T-cell (primary cell): ENCODE data around the gene DNASE2. TPM values are rescaled to one million over a fixed set of nuclear protein-coding genes. Genes with fewer than 3 reads are reported as not detected.

ENCODE experiments used
- ATAC-seq, 4 experiments: fragments of 200-7000 bp in 3 of 4; fragments of 150-1000 bp in 1 of 4; cut with Tn5 transposase; replicated peaks in 1 of 4; 1 replicate in 3 of 4; 2 replicates in 1 of 4; pipeline ENCODE4 v1.10.0; 2021; ENCODE audit warnings: moderate library complexity in 3 of 4, mild to moderate bottlenecking in 2 of 4, moderate number of reproducible peaks in 1 of 4
- CTCF ChIA-PET, 2 donors: fragments of 300-600 bp; sonication (Branson Sonifier 250); formaldehyde crosslinking; loops; one replicate each; lab custom pipeline; 2022; ENCODE audit warnings: antibody characterized with exemption in 2 of 2; lab: Charles Lee
- POLR2A ChIA-PET, 2 donors: fragments of 300-600 bp; sonication (Branson Sonifier 250); formaldehyde crosslinking; loops; one replicate each; lab custom pipeline; 2022; ENCODE audit warnings: antibody characterized with exemption in 2 of 2; lab: Charles Lee
- DNase-seq, 35 experiments: peaks; one replicate each; pipeline versions ENCODE4 v3.0.0 to v3.0.0-alpha.2; 2013 to 2023
- H3K27ac ChIP-seq: one replicate; pipeline ENCODE4 v1.5.1; 2013; ENCODE audit warnings: low read length
- H3K27me3 ChIP-seq, 2 experiments: replicated peaks in 1 of 2; 1 replicate in 1 of 2; 2 replicates in 1 of 2; pipeline versions ENCODE4 v1.6.1 to v1.7.0; 2013; ENCODE audit warnings: low read length in 1 of 2, mixed read lengths in 1 of 2; ENCODE audit not compliant: control insufficient read depth in 2 of 2, insufficient read depth in 2 of 2; ENCODE audit errors: extremely low read depth in 1 of 2
- H3K36me3 ChIP-seq, 2 donors: 1 replicate in 1 of 2; 2 replicates in 1 of 2; pipeline versions ENCODE4 v1.6.1 to v1.7.0; 2013; ENCODE audit warnings: low read length in 1 of 2; ENCODE audit not compliant: control insufficient read depth in 2 of 2, insufficient read depth in 1 of 2; ENCODE audit errors: extremely low read depth in 1 of 2
- H3K4me1 ChIP-seq, 2 experiments: 1 replicate in 1 of 2; 2 replicates in 1 of 2; pipeline versions ENCODE4 v1.6.1 to v1.7.0; 2013; ENCODE audit warnings: low read length in 2 of 2, mixed read lengths in 1 of 2; ENCODE audit not compliant: insufficient read depth in 2 of 2, control insufficient read depth in 1 of 2; ENCODE audit errors: extremely low read depth in 1 of 2
- H3K4me3 ChIP-seq, 2 donors: 1 replicate in 1 of 2; 2 replicates in 1 of 2; pipeline versions ENCODE4 v1.5.1 to v1.7.0; 2013; ENCODE audit warnings: mild to moderate bottlenecking in 2 of 2, low read length in 1 of 2, moderate library complexity in 1 of 2; ENCODE audit not compliant: control insufficient read depth in 1 of 2; ENCODE audit errors: extremely low read depth in 1 of 2
- H3K9me3 ChIP-seq: 2 replicates; pipeline ENCODE4 v1.7.0; 2013
- H3K27ac Mint-ChIP-seq, 2 donors: one replicate each; pipeline ENCODE4 v1.8.0; 2020 to 2021; ENCODE audit warnings: mild to moderate bottlenecking in 2 of 2, mixed read lengths in 2 of 2
- H3K27me3 Mint-ChIP-seq, 2 donors: one replicate each; pipeline ENCODE4 v1.8.0; 2021 to 2022; ENCODE audit warnings: mixed read lengths in 2 of 2
- H3K36me3 Mint-ChIP-seq: one replicate; pipeline ENCODE4 v1.8.0; 2021; ENCODE audit warnings: mixed read lengths
- H3K4me1 Mint-ChIP-seq, 3 donors: one replicate each; pipeline ENCODE4 v1.8.0; 2020 to 2022; ENCODE audit warnings: mixed read lengths in 3 of 3, mild to moderate bottlenecking in 1 of 3
- H3K4me3 Mint-ChIP-seq, 3 donors: one replicate each; pipeline ENCODE4 v1.8.0; 2020 to 2022; ENCODE audit warnings: mild to moderate bottlenecking in 3 of 3, mixed read lengths in 3 of 3, moderate library complexity in 3 of 3
- H3K9me3 Mint-ChIP-seq, 3 donors: one replicate each; pipeline ENCODE4 v1.8.0; 2020 to 2022; ENCODE audit warnings: mixed read lengths in 3 of 3
- WGBS: methylation state at CpG from one replicate; pipeline ENCODE4 v1.1.5; 2013; ENCODE audit warnings: missing lambda C conversion rate; ENCODE audit not compliant: insufficient coverage; 5-methylcytosine and 5-hydroxymethylcytosine counted together
- total RNA-seq, 35 experiments: library from RNA in 6 of 35; stranded (reverse) in 6 of 35; fragments of 120-200 nt in 1 of 35; gene quantifications; one replicate each; pipeline versions ENCODE4 v1.2.1 to v1.2.4 and lab custom pipeline; 2013 to 2026

Gene DNASE2
- total RNA-seq, 5 donors from 2014 or later (not counting 1 experiment from before 2014, with no cell fraction given), result 13.4 to 32.1 (median 26.5) TPM

GRCh38 chr19:12834566-12834943 is 46.7 kb downstream of the DNASE2 start, which contains the start of gene RTBDN:
Gene RTBDN (minus strand): TSS chr19:12834579. CDS start chr19:12829979, 4,600 bp downstream.
- peaks cover 71 to 75% of the 10 kb centered on the region in 2 donors for H3K27me3 Mint-ChIP-seq
- peaks cover 32 to 93% of the 10 kb centered on the region in 2 experiments for H3K27me3 ChIP-seq
- peak within 1 kb of the TSS; percentile 49 to 64 (median 50) for H3K4me3 Mint-ChIP-seq
- peaks cover 7 to 46% of the 10 kb centered on the region in 2 experiments for H3K4me1 ChIP-seq
- DNase-seq (no peak), ATAC-seq (no peak)
- H3K36me3 ChIP-seq, result no peaks in the 10 kb centered on the region
- no peak within 1 kb of the TSS for H3K27ac ChIP-seq
- 20% methylated on average over 18 of the region's 20 CpGs for WGBS
- ChIA-PET POLR2A (no interaction called here), CTCF (interaction anchor here in 1 of 2 donors (0.5 kb wide), 1 partner anchor 67 kb away, joined by 3 read pairs; no protein-coding TSS in a partner anchor)
- H3K36me3 Mint-ChIP-seq, result no peaks in the 10 kb centered on the region
- H3K9me3 ChIP-seq, result no peaks in the 10 kb centered on the region
- H3K27ac Mint-ChIP-seq, result peak within 1 kb of the TSS in 1 of 2 donors; percentile 57
- peaks cover 0 to 11% (median 0%) of the 10 kb centered on the region in 3 donors for H3K9me3 Mint-ChIP-seq
- peaks cover 27 to 39% (median 34%) of the 10 kb centered on the region in 3 donors for H3K4me1 Mint-ChIP-seq
- H3K4me3 ChIP-seq, result peak within 1 kb of the TSS in 1 of 2 donors; percentile 38

GRCh38 chr19:12833738-12834565 is 47.3 kb downstream of the DNASE2 start:
- CTCF ChIA-PET, result interaction anchor here in 1 of 2 donors (0.5 kb wide), 1 partner anchor 67 kb away, joined by 3 read pairs; no protein-coding TSS in a partner anchor
- Mint-ChIP-seq H3K27ac (no peak overlapping the region), H3K27me3 (peaks cover 70 to 75% of the 10 kb centered on the region in 2 donors), H3K4me1 (peaks cover 22 to 33% (median 28%) of the 10 kb centered on the region in 3 donors), H3K9me3 (peaks cover 0 to 11% (median 0%) of the 10 kb centered on the region in 3 donors), H3K36me3 (no peaks in the 10 kb centered on the region), H3K4me3 (peak overlapping the region; percentile 49 to 64 (median 50))
- 3% methylated on average over 49 of the region's 87 CpGs for WGBS
- Histone ChIP-seq H3K4me1 (peaks cover 7 to 43% of the 10 kb centered on the region in 2 experiments), H3K4me3 (peak overlapping the region in 1 of 2 donors; percentile 23), H3K9me3 (no peaks in the 10 kb centered on the region), H3K27ac (no peak overlapping the region), H3K36me3 (no peaks in the 10 kb centered on the region), H3K27me3 (peaks cover 26 to 94% of the 10 kb centered on the region in 2 experiments)
- POLR2A ChIA-PET, result no interaction called here
- peak; percentile 22 to 35 (median 27) for ATAC-seq
- peak in 8 of 35 experiments; percentile 4 to 65 (median 28) for DNase-seq

DNA sequence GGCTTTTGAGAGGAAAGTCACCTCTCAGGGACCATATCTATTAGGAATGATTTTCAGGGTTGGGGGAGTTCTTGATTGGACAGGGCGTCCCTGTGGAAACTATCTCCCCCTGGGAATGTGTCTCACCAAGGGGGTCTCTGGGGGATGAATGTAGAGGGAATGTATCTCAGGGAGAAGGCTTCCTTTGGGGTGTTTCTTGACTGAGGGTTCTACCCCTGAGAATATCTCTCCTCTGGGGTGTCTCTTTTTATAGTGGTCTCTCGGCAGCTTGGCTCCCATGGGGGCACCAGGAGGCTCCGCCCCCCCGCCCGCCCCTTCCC is 47.9 kb downstream of the DNASE2 start:
- H3K27ac ChIP-seq, result no peak overlapping the region
- peaks cover 0 to 11% (median 0%) of the 10 kb centered on the region in 3 donors for H3K9me3 Mint-ChIP-seq
- DNase-seq, result no peak
- no peak overlapping the region for H3K4me3 ChIP-seq
- no peaks in the 10 kb centered on the region for H3K9me3 ChIP-seq
- no CpG with 5 or more reads among the region's 5 CpGs for WGBS
- peaks cover 20 to 31% (median 27%) of the 10 kb centered on the region in 3 donors for H3K4me1 Mint-ChIP-seq
- peak overlapping the region in 2 of 3 donors; percentile 37 to 64 for H3K4me3 Mint-ChIP-seq
- CTCF ChIA-PET, result no interaction called here
- H3K27me3 Mint-ChIP-seq, result peaks cover 69 to 80% of the 10 kb centered on the region in 2 donors
- H3K4me1 ChIP-seq, result peaks cover 4 to 40% of the 10 kb centered on the region in 2 experiments
- POLR2A ChIA-PET, result no interaction called here
- H3K27ac Mint-ChIP-seq, result peak overlapping the region in 1 of 2 donors; percentile 57
- no peaks in the 10 kb centered on the region for H3K36me3 ChIP-seq
- no peaks in the 10 kb centered on the region for H3K36me3 Mint-ChIP-seq
- H3K27me3 ChIP-seq, result peaks cover 26 to 94% of the 10 kb centered on the region in 2 experiments
- ATAC-seq, result no peak

DNA sequence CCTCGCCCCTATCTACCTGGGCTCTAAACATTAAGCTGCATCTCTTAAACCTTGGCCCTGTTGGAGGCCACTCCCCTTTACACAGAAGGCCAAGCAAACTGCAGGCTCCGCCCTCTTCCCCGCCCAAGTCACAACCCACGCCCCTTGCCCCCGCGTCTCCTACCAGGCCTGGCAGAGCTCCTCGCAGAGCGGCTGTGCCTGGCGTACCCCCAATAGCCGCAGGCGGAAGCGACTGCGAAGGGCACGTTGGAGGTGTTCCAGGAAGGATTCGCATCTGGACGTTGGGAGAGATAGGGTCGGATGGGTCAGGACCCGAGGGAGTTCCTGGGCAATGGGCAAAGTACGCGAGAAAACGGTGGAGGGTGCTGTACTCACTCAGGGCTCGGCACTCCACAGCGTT is 52.8 kb downstream of the DNASE2 start:
- H3K9me3 Mint-ChIP-seq, result peaks cover 0 to 11% (median 0%) of the 10 kb centered on the region in 3 donors
- H3K4me3 Mint-ChIP-seq, result no peak overlapping the region
- Histone ChIP-seq H3K4me1 (peaks cover 4 to 27% of the 10 kb centered on the region in 2 experiments), H3K9me3 (no peaks in the 10 kb centered on the region), H3K27me3 (peaks cover 13 to 98% of the 10 kb centered on the region in 2 experiments), H3K27ac (no peak overlapping the region), H3K4me3 (no peak overlapping the region), H3K36me3 (no peaks in the 10 kb centered on the region)
- ChIA-PET CTCF (no interaction called here), POLR2A (no interaction called here)
- ATAC-seq (no peak), DNase-seq (peak in 1 of 35 experiments; percentile 6)
- no peak overlapping the region for H3K27ac Mint-ChIP-seq
- no peaks in the 10 kb centered on the region for H3K36me3 Mint-ChIP-seq
- 14% methylated on average over 23 of the region's 23 CpGs for WGBS
- peaks cover 63 to 84% of the 10 kb centered on the region in 2 donors for H3K27me3 Mint-ChIP-seq
- peaks cover 17 to 23% (median 19%) of the 10 kb centered on the region in 3 donors for H3K4me1 Mint-ChIP-seq

DNA sequence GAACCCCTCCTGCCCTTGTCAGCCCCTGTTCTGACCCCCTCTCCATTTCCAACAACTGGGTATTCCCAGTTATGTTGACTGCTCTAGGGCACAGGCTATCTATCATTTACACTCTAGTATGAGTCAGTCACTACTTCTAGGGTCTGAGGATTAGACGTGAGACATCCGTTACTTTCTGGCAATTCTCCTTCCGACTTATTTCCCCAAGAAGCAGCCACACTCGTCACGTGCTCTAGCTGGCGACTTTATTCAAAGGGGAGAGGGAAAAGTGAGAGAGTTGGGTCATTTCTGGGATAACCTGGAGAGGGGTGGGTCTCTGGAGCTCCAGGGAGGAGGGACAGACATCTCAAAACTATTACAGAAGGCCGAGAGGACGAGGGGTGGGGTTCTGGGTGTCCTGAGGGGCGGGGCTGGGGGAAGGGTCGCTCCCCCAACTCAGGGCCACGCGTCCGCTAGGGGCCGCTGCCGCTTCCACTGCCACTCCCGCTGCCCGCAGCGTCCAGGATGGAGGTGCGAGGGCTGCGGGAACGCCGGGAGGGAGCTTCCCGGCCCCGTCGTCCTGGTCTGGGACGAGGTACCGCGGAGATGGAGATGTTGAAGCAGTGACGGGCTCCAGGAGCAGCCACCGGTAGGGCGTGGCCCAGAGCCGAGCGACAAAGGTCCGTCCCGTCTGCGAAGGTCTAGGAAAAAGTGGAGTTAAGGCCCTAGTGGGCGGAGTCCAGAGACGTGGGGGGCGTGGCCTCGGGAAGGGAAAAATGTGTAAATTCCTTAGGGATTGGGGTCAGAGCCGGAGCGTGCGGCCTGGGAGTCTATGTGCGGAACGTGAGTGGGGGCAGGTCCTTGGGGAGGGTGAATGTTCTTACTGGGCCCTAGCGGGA is 55.8 kb downstream of the DNASE2 start:
- Mint-ChIP-seq H3K9me3 (peaks cover 3 to 6% (median 4%) of the 10 kb centered on the region in 3 donors), H3K27me3 (peaks cover 39 to 63% of the 10 kb centered on the region in 2 donors), H3K36me3 (peaks cover 3% of the 10 kb centered on the region), H3K27ac (no peak overlapping the region), H3K4me1 (peaks cover 7 to 9% (median 7%) of the 10 kb centered on the region in 3 donors), H3K4me3 (peak overlapping the region in 2 of 3 donors; percentile 13 to 42)
- ChIA-PET POLR2A (no interaction called here), CTCF (interaction anchor here in 1 of 2 donors (0.6 to 0.9 kb wide), 2 partner anchors 22 to 27 kb away, joined by 7 to 12 read pairs; no protein-coding TSS in a partner anchor)
- Histone ChIP-seq H3K36me3 (no peaks in the 10 kb centered on the region), H3K27me3 (peaks cover 2 to 68% of the 10 kb centered on the region in 2 experiments), H3K4me3 (peak overlapping the region in 1 of 2 donors; percentile 18), H3K27ac (no peak overlapping the region), H3K4me1 (peaks cover 0 to 13% of the 10 kb centered on the region in 2 experiments), H3K9me3 (no peaks in the 10 kb centered on the region)
- DNase-seq, result peak in 2 of 35 experiments; percentile 17 to 27
- ATAC-seq, result peak in 1 of 4 experiments; percentile 53
- 12% methylated on average over 33 of the region's 46 CpGs for WGBS
